Mesodermal cell (in vitro differentiated cells): ENCODE data around the gene RUFY3.
A peak's percentile ranks its signal among the peaks of the same experiment; 100 is the strongest.

Source experiments
- H3K27ac ChIP-seq: 2 replicates; pipeline ENCODE4 v1.7.0; 2013; ENCODE audit warnings: mild to moderate bottlenecking, low read depth, low read length, moderate library complexity; ENCODE audit not compliant: severe bottlenecking
- H3K36me3 ChIP-seq: 2 replicates; pipeline ENCODE4 v1.7.1; 2013; ENCODE audit warnings: mild to moderate bottlenecking, low read length, moderate library complexity; ENCODE audit not compliant: control insufficient read depth, insufficient read depth
- H3K4me1 ChIP-seq: one replicate; pipeline ENCODE4 v1.7.1; 2013; ENCODE audit warnings: mild to moderate bottlenecking, low read length; ENCODE audit not compliant: insufficient read depth, control insufficient read depth, poor library complexity, severe bottlenecking
- H3K4me3 ChIP-seq: 2 replicates; pipeline ENCODE4 v1.7.0; 2013; ENCODE audit warnings: low read length, control low read depth, mild to moderate bottlenecking; ENCODE audit not compliant: insufficient read depth, poor library complexity, severe bottlenecking; ENCODE audit errors: extremely low read depth
- H3K9me3 ChIP-seq: 2 replicates; pipeline ENCODE4 v1.7.1; 2013; ENCODE audit warnings: mild to moderate bottlenecking, low read length, moderate library complexity; ENCODE audit not compliant: control insufficient read depth
- WGBS, 2 experiments: methylation state at CpG; one replicate each; pipeline ENCODE4 v1.1.5; 2013; ENCODE audit warnings: missing lambda C conversion rate in 2 of 2; ENCODE audit not compliant: insufficient coverage in 2 of 2; 5-methylcytosine and 5-hydroxymethylcytosine counted together

Gene RUFY3

GRCh38 chr4:70705183-70706043 is 16.4 kb upstream of the RUFY3 start:
- Histone ChIP-seq H3K9me3 (no peaks in the 10 kb centered on the region), H3K27ac (peak overlapping the region; percentile 87), H3K36me3 (peaks cover 7% of the 10 kb centered on the region), H3K4me3 (peak overlapping the region; percentile 73), H3K4me1 (peaks cover 6% of the 10 kb centered on the region)
- WGBS, 2 experiments, result 0% methylated on average over 72 to 73 of the region's 86 CpGs

- H3K4me1 ChIP-seq, result peaks cover 6% of the 10 kb centered on the region
- peak overlapping the region; percentile 87 for H3K27ac ChIP-seq
- no peaks in the 10 kb centered on the region for H3K9me3 ChIP-seq
- WGBS, 2 experiments, result 15 to 40% methylated on average over 1 to 4 of the region's 7 CpGs
- peaks cover 7% of the 10 kb centered on the region for H3K36me3 ChIP-seq
- H3K4me3 ChIP-seq, result peak overlapping the region; percentile 73
Measured at GRCh38 chr4:70706044-70706461, 15.7 kb upstream of the RUFY3 start.

GRCh38 chr4:70706516-70706915 is 15.2 kb upstream of the RUFY3 start:
- H3K9me3 ChIP-seq, result no peaks in the 10 kb centered on the region
- H3K27ac ChIP-seq, result no peak overlapping the region
- peaks cover 6% of the 10 kb centered on the region for H3K4me1 ChIP-seq
- peak overlapping the region; percentile 73 for H3K4me3 ChIP-seq
- peaks cover 7% of the 10 kb centered on the region for H3K36me3 ChIP-seq
- no CpG with 5 or more reads among the region's 1 CpG for WGBS, 2 experiments

GRCh38 chr4:70709611-70710205 is 12.1 kb upstream of the RUFY3 start:
- H3K27ac ChIP-seq, result peak overlapping the region; percentile 60
- 40 to 79% methylated on average over 1 to 2 of the region's 7 CpGs for WGBS, 2 experiments
- H3K36me3 ChIP-seq, result peaks cover 7% of the 10 kb centered on the region
- no peak overlapping the region for H3K4me3 ChIP-seq
- peaks cover 6% of the 10 kb centered on the region for H3K4me1 ChIP-seq
- no peaks in the 10 kb centered on the region for H3K9me3 ChIP-seq

- Histone ChIP-seq H3K9me3 (no peaks in the 10 kb centered on the region), H3K36me3 (peaks cover 7% of the 10 kb centered on the region), H3K4me1 (peaks cover 2% of the 10 kb centered on the region), H3K4me3 (no peak overlapping the region), H3K27ac (no peak overlapping the region)
- WGBS, 2 experiments, result 88 to 97% methylated on average over 3 of the region's 3 CpGs
Measured at GRCh38 chr4:70711599-70711998, 10.2 kb upstream of the RUFY3 start.

GRCh38 chr4:70712150-70712549 is 9.6 kb upstream of the RUFY3 start:
- Histone ChIP-seq H3K9me3 (no peaks in the 10 kb centered on the region), H3K27ac (no peak overlapping the region), H3K4me3 (no peak overlapping the region), H3K4me1 (no peaks in the 10 kb centered on the region), H3K36me3 (peaks cover 7% of the 10 kb centered on the region)
- 100% methylated on average over 1 of the region's 3 CpGs; no CpG with 5 or more reads in 1 of the 2 experiments for WGBS, 2 experiments

GRCh38 chr4:70712604-70713452 is 8.9 kb upstream of the RUFY3 start:
- 74 to 90% methylated on average over 4 to 6 of the region's 7 CpGs for WGBS, 2 experiments
- H3K4me1 ChIP-seq, result no peaks in the 10 kb centered on the region
- H3K4me3 ChIP-seq, result no peak overlapping the region
- H3K36me3 ChIP-seq, result peaks cover 6% of the 10 kb centered on the region
- H3K27ac ChIP-seq, result no peak overlapping the region
- no peaks in the 10 kb centered on the region for H3K9me3 ChIP-seq

- Histone ChIP-seq H3K27ac (no peak overlapping the region), H3K4me1 (no peaks in the 10 kb centered on the region), H3K4me3 (no peak overlapping the region), H3K36me3 (no peaks in the 10 kb centered on the region), H3K9me3 (no peaks in the 10 kb centered on the region)
- 56 to 86% methylated on average over 2 to 3 of the region's 7 CpGs for WGBS, 2 experiments
Measured at GRCh38 chr4:70713453-70714078, 8.2 kb upstream of the RUFY3 start.

GRCh38 chr4:70714079-70714887 is 7.5 kb upstream of the RUFY3 start:
- WGBS, 2 experiments, result 100% methylated on average over 1 to 3 of the region's 5 CpGs
- Histone ChIP-seq H3K27ac (no peak overlapping the region), H3K4me3 (no peak overlapping the region), H3K9me3 (no peaks in the 10 kb centered on the region), H3K4me1 (no peaks in the 10 kb centered on the region), H3K36me3 (no peaks in the 10 kb centered on the region)
